SK-N-SH (cell line): Measurements from ENCODE around the gene KCNQ4.
A peak's percentile ranks its signal among the peaks of the same experiment; 100 is the strongest.

Source experiments
- CHD2 ChIP-seq: fragments of 150-350 bp; IDR thresholded peaks from 2 replicates; pipeline ENCODE4 v1.6.1; 2018; ENCODE audit warnings: low read length; ENCODE audit not compliant: partially characterized antibody
- CTCF ChIP-seq: fragments of 200-600 bp; sonication (generic); IDR thresholded peaks from 2 replicates; pipeline ENCODE4 v1.6.1; 2017; ENCODE audit warnings: antibody characterized with exemption, mild to moderate bottlenecking, moderate library complexity
- EP300 ChIP-seq, 2 experiments: IDR thresholded peaks; 2 replicates each; pipeline versions ENCODE4 v1.4.0 to v1.6.1; 2012; ENCODE audit warnings: borderline replicate concordance in 1 of 2, low read depth in 1 of 2, low read length in 1 of 2
- FOXM1 ChIP-seq: IDR thresholded peaks from 2 replicates; pipeline ENCODE4 v1.4.0; 2012; ENCODE audit warnings: low read depth, mild to moderate bottlenecking
- GABPA ChIP-seq: IDR thresholded peaks from 2 replicates; pipeline ENCODE4 v1.4.0; 2012; ENCODE audit warnings: low read depth, mild to moderate bottlenecking
- MAX ChIP-seq: IDR thresholded peaks from 2 replicates; pipeline ENCODE4 v1.4.0; 2012; ENCODE audit warnings: low read depth
- MXI1 ChIP-seq: IDR thresholded peaks from 2 replicates; pipeline ENCODE4 v1.6.1; 2012; ENCODE audit warnings: mild to moderate bottlenecking, low read depth, low read length, improper control_type of control experiment
- NFIC ChIP-seq: IDR thresholded peaks from 2 replicates; pipeline ENCODE4 v1.4.0; 2012; ENCODE audit warnings: borderline replicate concordance
- NRF1 ChIP-seq: IDR thresholded peaks from 2 replicates; pipeline ENCODE4 v1.6.1; 2012; ENCODE audit warnings: low read depth, mild to moderate bottlenecking, low read length
- POLR2AphosphoS5 ChIP-seq: IDR thresholded peaks from 2 replicates; pipeline ENCODE4 v1.6.1; 2012; ENCODE audit warnings: low read depth, low read length
- RAD21 ChIP-seq: IDR thresholded peaks from 2 replicates; pipeline ENCODE4 v1.6.1; 2012; ENCODE audit warnings: mild to moderate bottlenecking, low read length

- TF ChIP-seq EP300 (IDR thresholded peaks at IDR 0.05; ENCODE audit: borderline replicate concordance in 1 of 2, low read depth in 1 of 2, low read length in 1 of 2) (no peak), CTCF (peak; percentile 74), RAD21 (peak; percentile 62), FOXM1 (no peak), MXI1 (no peak), POLR2AphosphoS5 (no peak), MAX (no peak), GABPA (no peak), NRF1 (no peak), NFIC (no peak), CHD2 (no peak)
These were observed 9.2 kb upstream of the KCNQ4 start for GRCh38 chr1:40774266-40774998.
